Mesenteric fat pad (tissue), 1 donor: ENCODE results near the gene SUMF1. TPM values are rescaled to one million over a fixed set of nuclear protein-coding genes. Genes with fewer than 3 reads are reported as not detected.

Experiments
- total RNA-seq: library from RNA; stranded (reverse); fragmentation: NEBNext Ultra II Directional; extraction: Animal tissue kit (Norgen Biotek cat#: 25700); gene quantifications from one replicate; pipeline ENCODE4 v1.2.1, GENCODE V29; 2021
- donor health status: DM: yes; HTN: yes; CAD: no.

Gene SUMF1
- total RNA-seq, 1 donor from 2014 or later: 32.3 TPM

Other genes starting within 250 kb of the SUMF1 start
- gene SETMAR, start 163.9 kb downstream of the SUMF1 start, total RNA-seq: 13.8 TPM
- gene ITPR1, start 26.1 kb upstream of the SUMF1 start, total RNA-seq: 38.9 TPM